Right lobe of liver (tissue), 4 donors: ENCODE data around the gene SCUBE3.

Experiments
- POLR2A ChIP-seq: fragments of 450-650 bp; IDR thresholded peaks from one replicate; pipeline ENCODE4 v1.6.1; 2017; ENCODE audit warnings: antibody characterized with exemption, mild to moderate bottlenecking
- TF ChIP-seq, protein P1 (sequence below), 4 donors: fragments of 200-600 bp in 3 of 4; fragments of 450-650 bp in 1 of 4; IDR thresholded peaks; one replicate each; pipeline versions ENCODE4 v1.5.1 to v1.8.0; 2016 to 2022; ENCODE audit warnings: antibody characterized with exemption in 4 of 4, mild to moderate bottlenecking in 2 of 4
- donor health status: DM: no; HTN: no; CAD: no.
- donor health status: DM: no; HTN: no; CAD: no.
- donor health status: DM: no; HTN: yes; CAD: no.

- no peak for TF ChIP-seq POLR2A
- TF ChIP-seq, protein P1, sequence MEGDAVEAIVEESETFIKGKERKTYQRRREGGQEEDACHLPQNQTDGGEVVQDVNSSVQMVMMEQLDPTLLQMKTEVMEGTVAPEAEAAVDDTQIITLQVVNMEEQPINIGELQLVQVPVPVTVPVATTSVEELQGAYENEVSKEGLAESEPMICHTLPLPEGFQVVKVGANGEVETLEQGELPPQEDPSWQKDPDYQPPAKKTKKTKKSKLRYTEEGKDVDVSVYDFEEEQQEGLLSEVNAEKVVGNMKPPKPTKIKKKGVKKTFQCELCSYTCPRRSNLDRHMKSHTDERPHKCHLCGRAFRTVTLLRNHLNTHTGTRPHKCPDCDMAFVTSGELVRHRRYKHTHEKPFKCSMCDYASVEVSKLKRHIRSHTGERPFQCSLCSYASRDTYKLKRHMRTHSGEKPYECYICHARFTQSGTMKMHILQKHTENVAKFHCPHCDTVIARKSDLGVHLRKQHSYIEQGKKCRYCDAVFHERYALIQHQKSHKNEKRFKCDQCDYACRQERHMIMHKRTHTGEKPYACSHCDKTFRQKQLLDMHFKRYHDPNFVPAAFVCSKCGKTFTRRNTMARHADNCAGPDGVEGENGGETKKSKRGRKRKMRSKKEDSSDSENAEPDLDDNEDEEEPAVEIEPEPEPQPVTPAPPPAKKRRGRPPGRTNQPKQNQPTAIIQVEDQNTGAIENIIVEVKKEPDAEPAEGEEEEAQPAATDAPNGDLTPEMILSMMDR (IDR thresholded peaks at IDR 0.05), result no peak
Measured at GRCh38 chr6:35206346-35206745, 7.4 kb upstream of the SCUBE3 start.
